ENCODE measurements around the gene ELMO1.

The ELMO1 gene

GRCh38 chr7:37367010-37367409 lies 81.7 kb downstream of the ELMO1 start:
- no peak for FAIRE-seq

GRCh38 chr7:37366445-37366844 lies 82.2 kb downstream of the ELMO1 start:
- FAIRE-seq, result no peak

- no peak for FAIRE-seq
Observed at GRCh38 chr7:37365405-37365804, 83.3 kb downstream of the ELMO1 start.

GRCh38 chr7:37364856-37365255 lies 83.8 kb downstream of the ELMO1 start:
- FAIRE-seq, result no peak

- no peak for FAIRE-seq
Observed at GRCh38 chr7:37363536-37364491, 84.8 kb downstream of the ELMO1 start.

- FAIRE-seq, result no peak
Observed at GRCh38 chr7:37362802-37363201, 85.9 kb downstream of the ELMO1 start.

GRCh38 chr7:37360484-37360883 lies 88.2 kb downstream of the ELMO1 start:
- FAIRE-seq, result no peak

GRCh38 chr7:37359662-37360444 lies 88.8 kb downstream of the ELMO1 start:
- no peak for FAIRE-seq

- FAIRE-seq, result no peak
Observed at GRCh38 chr7:37359180-37359579, 89.5 kb downstream of the ELMO1 start.

- no peak for FAIRE-seq
Observed at GRCh38 chr7:37357637-37357996, 91.0 kb downstream of the ELMO1 start.

GRCh38 chr7:37356911-37357636 lies 91.6 kb downstream of the ELMO1 start:
- FAIRE-seq, result no peak

GRCh38 chr7:37354656-37355131 lies 94.0 kb downstream of the ELMO1 start:
- FAIRE-seq, result no peak

- no peak for FAIRE-seq
Observed at GRCh38 chr7:37353949-37354655, 94.6 kb downstream of the ELMO1 start.

GRCh38 chr7:37352974-37353948 lies 95.4 kb downstream of the ELMO1 start:
- FAIRE-seq, result no peak

GRCh38 chr7:37352251-37352880 lies 96.3 kb downstream of the ELMO1 start:
- no peak for FAIRE-seq

- no peak for FAIRE-seq
Observed at GRCh38 chr7:37351716-37352115, 96.9 kb downstream of the ELMO1 start.

GRCh38 chr7:37349979-37350590 lies 98.6 kb downstream of the ELMO1 start:
- no peak for FAIRE-seq

- FAIRE-seq, result no peak
Observed at GRCh38 chr7:37348982-37349381, 99.7 kb downstream of the ELMO1 start.

- no peak for FAIRE-seq
Observed at GRCh38 chr7:37346761-37347160, 101.9 kb downstream of the ELMO1 start.

- FAIRE-seq, result no peak
Observed at GRCh38 chr7:37344886-37345579, 103.6 kb downstream of the ELMO1 start.

All from islet of Langerhans (tissue), 1 donor.